Ovary (tissue), 9 donors: ENCODE measurements around the gene CDK3. TPM values are rescaled to one million over a fixed set of nuclear protein-coding genes. Genes with fewer than 3 reads are reported as not detected.

Experiments used
- DNase-seq, 5 donors: peaks; one replicate each; pipeline ENCODE4 v3.0.0-alpha.2; 2019 to 2020
- H3K27ac ChIP-seq, 2 donors: fragments of 200-600 bp; one replicate each; pipeline versions ENCODE4 v1.5.1 to v1.8.0; 2019 to 2022
- H3K27me3 ChIP-seq: fragments of 200-600 bp; one replicate; pipeline ENCODE4 v1.8.0; 2022
- H3K36me3 ChIP-seq: fragments of 200-600 bp; sonication (generic); one replicate; pipeline ENCODE4 v1.5.1; 2019
- H3K4me1 ChIP-seq: one replicate; pipeline ENCODE4 v1.8.1; 2013; ENCODE audit warnings: mild to moderate bottlenecking, moderate library complexity; ENCODE audit not compliant: insufficient read depth
- H3K4me3 ChIP-seq: fragments of 200-600 bp; sonication (generic); one replicate; pipeline ENCODE4 v1.5.1; 2017
- H3K9me3 ChIP-seq, 2 donors: fragments of 200-600 bp in 1 of 2; sonication (generic) in 1 of 2; one replicate each; pipeline versions ENCODE4 v1.5.1 to v1.8.1; 2013 to 2019; ENCODE audit warnings: mild to moderate bottlenecking in 1 of 2, moderate library complexity in 1 of 2
- CTCF ChIP-seq, 3 donors: fragments of 450-650 bp in 2 of 3; fragments of 200-600 bp in 1 of 3; IDR thresholded peaks; one replicate each; pipeline versions ENCODE4 v1.5.1 to v1.8.0; 2016 to 2022; ENCODE audit warnings: antibody characterized with exemption in 3 of 3, mild to moderate bottlenecking in 1 of 3
- EP300 ChIP-seq: sonication (generic); formaldehyde crosslinking; IDR thresholded peaks from one replicate; pipeline ENCODE4 v1.6.1; 2017; ENCODE audit warnings: antibody characterized with exemption
- POLR2A ChIP-seq: fragments of 450-650 bp; IDR thresholded peaks from one replicate; pipeline ENCODE4 v1.6.1; 2017; ENCODE audit warnings: antibody characterized with exemption, mild to moderate bottlenecking, moderate library complexity
- WGBS, 3 donors: extraction: QIAGEN DNeasy Blood & Tissue Kit in 1 of 3; methylation state at CpG; one replicate each; pipeline versions ENCODE4 v1.1.5 to v1.1.7; 2013 to 2017; 5-methylcytosine and 5-hydroxymethylcytosine counted together
- intact Hi-C, 4 donors: fragments of 100-400 bp; cut with DNase I; formaldehyde crosslinking; loops; one replicate each; pipeline versions ENCODE4 v1.11.0 to v1.15.1; 2022 to 2023
- polyA plus RNA-seq, 2 donors: library from polyadenylated mRNA; stranded (reverse); fragments of 200-250 nt in 1 of 2; fragments of 350-450 nt in 1 of 2; fragmentation: Illumina TruSeq in 1 of 2; extraction: RNeasy Lipid Tissue Mini Kit (QIAGEN cat#74804) in 1 of 2; gene quantifications; one replicate each; pipeline ENCODE4 v1.2.3, GENCODE V29; 2013 to 2014
- total RNA-seq, 7 donors: library from RNA; depleted of rRNA in 2 of 7; stranded (reverse); fragments of >200 nt in 2 of 7; fragmentation: NEBNext Ultra II Directional in 3 of 7; extraction: Animal tissue kit (Norgen Biotek cat#: 25700) in 3 of 7; gene quantifications; one replicate each; pipeline versions ENCODE4 v1.1.0 to v1.2.4, GENCODE V29; 2016 to 2023
- donor health status: DM: no; HTN: no; CAD: no; lungs with moderate emphysema.
- donor health status: DM: no; HTN: no; CAD: no.
- donor health status: Bipolar disorder and iron deficiency.
- donor health status: DM: yes; HTN: yes; CAD: no.
- donor health status: DM: no; HTN: no; CAD: no.
- donor health status: DM: yes; HTN: yes; CAD: no.

The CDK3 gene
- total and polyA plus RNA-seq, 9 donors: 1.3 to 10.8 (median 5.5) TPM

DNA sequence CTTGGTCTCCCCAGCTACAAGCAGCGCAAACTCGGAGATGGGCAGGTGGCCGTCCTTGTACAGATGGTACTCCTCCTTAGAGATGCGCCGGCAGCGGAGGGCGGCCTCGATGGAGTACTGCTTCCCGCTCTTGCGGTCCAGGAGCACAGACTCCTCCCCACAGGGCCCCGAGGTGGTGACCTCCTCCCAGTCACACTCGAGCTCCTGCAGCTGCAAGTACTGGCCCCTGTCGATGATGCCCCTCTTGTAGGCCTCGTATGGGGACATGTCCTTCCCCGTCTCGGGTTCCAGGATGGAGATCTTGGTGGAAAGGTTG, 7.2 kb downstream of the CDK3 start:
- peaks cover 15% of the 10 kb centered on the region for H3K4me1 ChIP-seq
- 87 to 91% (median 88%) methylated on average over 14 to 16 of the region's 16 CpGs for WGBS, 3 donors
- H3K27ac ChIP-seq: no peak overlapping the region
- H3K9me3 ChIP-seq: no peaks in the 10 kb centered on the region
- no peak for DNase-seq
- H3K4me3 ChIP-seq: no peak overlapping the region
- no peaks in the 10 kb centered on the region for H3K27me3 ChIP-seq
- intact Hi-C loops: loop anchor here in 2 of 4 donors (2.0 to 5.0 kb wide), 2 partner anchors 101 to 106 kb away; partner anchors contain the start of gene MRPL38 (in 1 of the 2)
- no peaks in the 10 kb centered on the region for H3K36me3 ChIP-seq
- no peak for TF ChIP-seq EP300
- no peak for TF ChIP-seq CTCF (IDR thresholded peaks at IDR 0.05)
- no peak for TF ChIP-seq POLR2A

GRCh38 chr17:76008208-76008607, 7.6 kb downstream of the CDK3 start:
- no peaks in the 10 kb centered on the region for H3K36me3 ChIP-seq
- no peak for DNase-seq
- H3K27ac ChIP-seq: no peak overlapping the region
- no peak overlapping the region for H3K4me3 ChIP-seq
- WGBS, 3 donors: 93 to 94% (median 94%) methylated on average over 36 of the region's 36 CpGs
- H3K4me1 ChIP-seq: peaks cover 15% of the 10 kb centered on the region
- intact Hi-C loops: loop anchor here in 1 of 4 donors (5.0 kb wide), 1 partner anchor 106 kb away; the partner anchor contains the start of gene MRPL38
- no peaks in the 10 kb centered on the region for H3K27me3 ChIP-seq
- no peak for TF ChIP-seq CTCF (IDR thresholded peaks at IDR 0.05)
- TF ChIP-seq POLR2A: no peak
- TF ChIP-seq EP300: no peak
- H3K9me3 ChIP-seq: no peaks in the 10 kb centered on the region

- intact Hi-C loops: loop anchor here in 1 of 4 donors (5.0 kb wide), 1 partner anchor 107 kb away; the partner anchor contains the start of gene MRPL38
Measured at GRCh38 chr17:76008630-76009425, 8.2 kb downstream of the CDK3 start.

GRCh38 chr17:76009447-76009846, 8.8 kb downstream of the CDK3 start:
- Histone ChIP-seq H3K27me3 (no peaks in the 10 kb centered on the region), H3K4me3 (no peak overlapping the region), H3K4me1 (peaks cover 11% of the 10 kb centered on the region), H3K27ac (no peak overlapping the region), H3K9me3 (no peaks in the 10 kb centered on the region), H3K36me3 (no peaks in the 10 kb centered on the region)
- 87 to 93% (median 88%) methylated on average over 20 of the region's 20 CpGs for WGBS, 3 donors
- intact Hi-C loops: loop anchor here in 1 of 4 donors (5.0 kb wide), 1 partner anchor 107 kb away; the partner anchor contains the start of gene MRPL38
- DNase-seq: no peak
- no peak for TF ChIP-seq POLR2A
- no peak for TF ChIP-seq CTCF (IDR thresholded peaks at IDR 0.05)
- no peak for TF ChIP-seq EP300

More at GRCh38 chr17:76008630-76009425, 8.2 kb downstream of the CDK3 start:
- WGBS, 3 donors: 79 to 91% (median 85%) methylated on average over 56 of the region's 56 CpGs
- TF ChIP-seq EP300 (no peak), CTCF (IDR thresholded peaks at IDR 0.05) (no peak), POLR2A (no peak)
- H3K4me3 ChIP-seq: no peak overlapping the region
- H3K4me1 ChIP-seq: peaks cover 15% of the 10 kb centered on the region
- H3K36me3 ChIP-seq: no peaks in the 10 kb centered on the region
- no peaks in the 10 kb centered on the region for H3K27me3 ChIP-seq
- no peak overlapping the region for H3K27ac ChIP-seq
- DNase-seq: no peak
- H3K9me3 ChIP-seq: no peaks in the 10 kb centered on the region
